HG03565 (cell line): ENCODE measurements around the gene CYB5D1.

Source experiments
- ATAC-seq: cut with Tn5 transposase; IDR thresholded peaks from one replicate; pipeline ENCODE4 v1.9.1; 2021; ENCODE audit warnings: mild to moderate bottlenecking, moderate library complexity; ENCODE audit not compliant: unreplicated experiment

Gene CYB5D1

GRCh38 chr17:7844292-7845154 is 13.3 kb upstream of the CYB5D1 start:
- peak; percentile 33 for ATAC-seq

DNA sequence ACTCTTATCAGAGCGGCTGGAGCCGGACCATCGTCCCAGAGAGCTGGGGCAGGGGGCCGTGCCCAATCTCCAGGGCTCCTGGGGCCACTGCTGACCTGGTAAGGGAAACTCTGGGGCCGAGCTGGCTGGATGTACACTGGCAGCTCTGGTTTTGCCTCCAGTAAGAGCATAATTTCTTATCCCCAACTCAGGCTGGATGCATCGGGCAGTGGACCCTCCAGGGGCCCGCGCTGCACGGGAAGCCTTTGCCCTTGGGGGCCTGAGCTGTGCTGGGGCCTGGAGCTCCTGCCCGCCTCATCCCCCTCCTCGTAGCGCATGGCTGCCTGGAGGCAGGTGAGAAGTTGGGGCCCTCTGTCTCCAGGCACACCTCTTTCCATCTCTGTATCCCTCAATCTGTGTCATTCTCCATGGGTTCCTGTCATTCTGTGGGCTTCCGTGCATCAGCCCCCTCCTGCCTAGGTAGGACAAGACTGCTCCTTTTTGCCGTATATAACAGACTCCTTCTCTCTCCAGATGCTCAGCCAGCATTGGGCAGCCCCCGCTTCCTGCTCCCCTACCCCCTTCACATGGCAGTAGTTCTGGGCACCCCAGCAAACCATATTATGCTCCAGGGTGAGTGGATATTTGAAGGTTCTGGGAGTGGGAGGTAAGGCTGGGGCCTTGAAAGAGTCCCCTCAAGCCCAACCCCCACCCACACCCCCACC is 12.3 kb upstream of the CYB5D1 start:
- ATAC-seq: no peak

DNA sequence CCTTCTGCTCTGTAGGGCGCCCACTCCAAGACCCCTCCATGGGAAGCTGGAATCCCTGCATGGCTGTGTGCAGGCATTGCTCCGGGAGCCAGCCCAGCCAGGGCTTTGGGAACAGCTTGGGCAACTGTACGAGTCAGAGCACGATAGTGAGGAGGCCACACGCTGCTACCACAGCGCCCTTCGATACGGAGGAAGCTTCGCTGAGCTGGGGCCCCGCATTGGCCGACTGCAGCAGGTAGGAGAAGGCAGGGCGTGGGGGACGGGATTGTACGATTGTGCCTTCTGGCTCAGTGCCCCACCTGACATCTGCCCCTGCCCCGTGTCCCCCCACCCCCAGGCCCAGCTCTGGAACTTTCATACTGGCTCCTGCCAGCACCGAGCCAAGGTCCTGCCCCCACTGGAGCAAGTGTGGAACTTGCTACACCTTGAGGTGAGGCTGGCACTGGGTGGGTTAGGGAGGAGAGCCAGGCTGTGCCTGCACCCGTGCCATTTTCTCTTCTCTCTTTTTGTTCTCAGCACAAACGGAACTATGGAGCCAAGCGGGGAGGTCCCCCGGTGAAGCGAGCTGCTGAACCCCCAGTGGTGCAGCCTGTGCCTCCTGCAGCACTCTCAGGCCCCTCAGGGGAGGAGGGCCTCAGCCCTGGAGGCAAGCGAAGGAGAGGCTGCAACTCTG is 11.6 kb upstream of the CYB5D1 start:
- no peak for ATAC-seq

- ATAC-seq: no peak
These were observed 10.8 kb upstream of the CYB5D1 start for GRCh38 chr17:7846765-7847661.

DNA sequence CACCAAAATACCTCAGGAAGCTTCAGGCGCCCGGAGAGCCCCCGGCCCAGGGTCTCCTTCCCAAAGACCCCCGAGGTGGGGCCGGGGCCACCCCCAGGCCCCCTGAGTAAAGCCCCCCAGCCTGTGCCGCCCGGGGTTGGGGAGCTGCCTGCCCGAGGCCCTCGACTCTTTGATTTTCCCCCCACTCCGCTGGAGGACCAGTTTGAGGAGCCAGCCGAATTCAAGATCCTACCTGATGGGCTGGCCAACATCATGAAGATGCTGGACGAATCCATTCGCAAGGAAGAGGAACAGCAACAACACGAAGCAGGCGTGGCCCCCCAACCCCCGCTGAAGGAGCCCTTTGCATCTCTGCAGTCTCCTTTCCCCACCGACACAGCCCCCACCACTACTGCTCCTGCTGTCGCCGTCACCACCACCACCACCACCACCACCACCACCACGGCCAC is 9.6 kb upstream of the CYB5D1 start:
- ATAC-seq: no peak

- no peak for ATAC-seq
These were observed 9.1 kb upstream of the CYB5D1 start for GRCh38 chr17:7848739-7849129.

GRCh38 chr17:7849130-7849750 is 8.6 kb upstream of the CYB5D1 start:
- no peak for ATAC-seq

- ATAC-seq: no peak
These were observed 7.9 kb upstream of the CYB5D1 start for GRCh38 chr17:7849751-7850504.

DNA sequence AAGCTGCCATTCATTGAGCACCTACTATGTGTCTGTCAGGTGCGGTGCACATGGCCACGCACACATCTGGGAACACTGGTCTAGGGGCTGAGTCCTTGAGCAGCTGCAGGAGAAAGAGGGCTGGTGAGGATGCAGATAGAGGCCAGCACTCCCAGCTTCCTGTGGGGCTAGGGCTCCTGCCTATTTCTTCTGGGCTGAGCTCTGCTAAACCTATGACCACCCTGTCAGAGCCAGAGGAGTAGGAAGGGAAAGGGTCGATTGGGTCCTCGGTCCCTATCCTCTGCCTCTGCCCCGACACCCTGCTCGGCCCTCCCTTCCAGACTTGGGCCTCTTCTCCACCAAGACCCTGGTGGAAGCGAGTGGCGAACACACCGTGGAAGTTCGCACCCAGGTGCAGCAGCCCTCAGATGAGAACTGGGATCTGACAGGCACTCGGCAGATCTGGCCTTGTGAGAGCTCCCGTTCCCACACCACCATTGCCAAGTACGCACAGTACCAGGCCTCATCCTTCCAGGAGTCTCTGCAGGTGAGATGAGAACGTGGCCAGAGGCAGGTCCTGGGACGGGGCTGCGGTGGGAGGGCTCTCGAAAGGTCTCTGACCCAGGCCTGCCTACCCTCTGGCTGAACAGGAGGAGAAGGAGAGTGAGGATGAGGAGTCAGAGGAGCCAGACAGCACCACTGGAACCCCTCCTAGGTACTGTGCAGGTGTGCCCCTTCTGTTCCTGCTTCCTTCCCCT is 6.9 kb upstream of the CYB5D1 start:
- ATAC-seq: no peak

GRCh38 chr17:7851438-7852261 is 6.2 kb upstream of the CYB5D1 start:
- peak; percentile 74 for ATAC-seq

GRCh38 chr17:7852262-7852670 is 5.5 kb upstream of the CYB5D1 start:
- ATAC-seq: no peak

GRCh38 chr17:7852919-7853690 is 4.7 kb upstream of the CYB5D1 start:
- no peak for ATAC-seq

GRCh38 chr17:7853691-7854038 is 4.1 kb upstream of the CYB5D1 start:
- no peak for ATAC-seq

DNA sequence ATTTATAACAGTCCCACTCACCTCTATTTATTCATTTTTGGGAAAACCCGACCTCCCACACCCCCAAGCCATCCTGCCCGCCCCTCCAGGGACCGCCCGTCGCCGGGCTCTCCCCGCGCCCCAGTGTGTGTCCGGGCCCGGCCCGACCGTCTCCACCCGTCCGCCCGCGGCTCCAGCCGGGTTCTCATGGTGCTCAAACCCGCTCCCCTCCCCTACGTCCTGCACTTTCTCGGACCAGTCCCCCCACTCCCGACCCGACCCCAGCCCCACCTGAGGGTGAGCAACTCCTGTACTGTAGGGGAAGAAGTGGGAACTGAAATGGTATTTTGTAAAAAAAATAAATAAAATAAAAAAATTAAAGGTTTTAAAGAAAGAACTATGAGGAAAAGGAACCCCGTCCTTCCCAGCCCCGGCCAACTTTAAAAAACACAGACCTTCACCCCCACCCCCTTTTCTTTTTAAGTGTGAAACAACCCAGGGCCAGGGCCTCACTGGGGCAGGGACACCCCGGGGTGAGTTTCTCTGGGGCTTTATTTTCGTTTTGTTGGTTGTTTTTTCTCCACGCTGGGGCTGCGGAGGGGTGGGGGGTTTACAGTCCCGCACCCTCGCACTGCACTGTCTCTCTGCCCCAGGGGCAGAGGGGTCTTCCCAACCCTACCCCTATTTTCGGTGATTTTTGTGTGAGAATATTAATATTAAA is 3.6 kb upstream of the CYB5D1 start:
- no peak for ATAC-seq

- ATAC-seq: no peak
These were observed 2.7 kb upstream of the CYB5D1 start, which contains the start of gene TMEM88 for GRCh38 chr17:7854851-7855659. Gene TMEM88, plus strand, starts transcription at chr17:7855066. Its CDS starts 9 bp downstream, at chr17:7855075.

GRCh38 chr17:7855660-7856010 is 2.2 kb upstream of the CYB5D1 start:
- no peak for ATAC-seq
